GM12878 (cell line): Measurements from ENCODE around the gene B3GALT4. TPM values are rescaled to one million over a fixed set of nuclear protein-coding genes. Genes with fewer than 3 reads are reported as not detected.

Source experiments
- E2F8 ChIP-seq: fragments of 450-650 bp; IDR thresholded peaks from 2 replicates; pipeline ENCODE4 v1.6.1; 2018; ENCODE audit warnings: mild to moderate bottlenecking, low read depth, moderate library complexity; ENCODE audit not compliant: partially characterized antibody
- E4F1 ChIP-seq: fragments of 450-650 bp; IDR thresholded peaks from 2 replicates; pipeline ENCODE4 v1.6.1; 2018; ENCODE audit warnings: borderline replicate concordance, mild to moderate bottlenecking; ENCODE audit not compliant: partially characterized antibody
- SRF ChIP-seq, 2 experiments: IDR thresholded peaks; 2 replicates each; pipeline ENCODE4 v1.6.1; 2011; ENCODE audit warnings: low read depth in 2 of 2, low read length in 2 of 2, mild to moderate bottlenecking in 1 of 2, moderate library complexity in 1 of 2
- ZNF384 ChIP-seq: IDR thresholded peaks from 2 replicates; pipeline ENCODE4 v1.6.1; 2012; ENCODE audit warnings: low read depth, mild to moderate bottlenecking, low read length, improper control_type of control experiment, borderline replicate concordance
- ZSCAN29 ChIP-seq: fragments of 450-650 bp; IDR thresholded peaks from 2 replicates; pipeline ENCODE4 v1.6.1; 2017; ENCODE audit warnings: mild to moderate bottlenecking, moderate library complexity
- polyA plus RNA-seq, 11 experiments: library from polyadenylated mRNA; depleted of rRNA in 4 of 11; unstranded in 6 of 11; stranded (reverse) in 5 of 11; fragments of >200 nt; fragmentation: Nextera tagmentation in 4 of 11; fragmentation: Illumina TruSeq in 1 of 11; extraction: Ambion mirVana in 4 of 11; extraction: Trizol in 1 of 11; gene quantifications; 1 replicate in 1 of 11; 2 replicates in 10 of 11; pipeline versions ENCODE4 v1.2.1 to v1.2.3, GENCODE V29; 2011 to 2016; ENCODE audit warnings: inconsistent platforms in 2 of 11, missing spikeins in 2 of 11, low read depth in 1 of 11
- total RNA-seq, 4 experiments: library from RNA; depleted of rRNA in 3 of 4; stranded (reverse); fragments of >200 nt in 3 of 4; fragmentation: Illumina TruSeq in 1 of 4; extraction: Trizol in 1 of 4; gene quantifications; 2 replicates each; pipeline versions ENCODE4 v1.2.1 to v1.2.3, GENCODE V29; 2013 to 2021
- TF ChIP-seq, protein P1 (sequence below): IDR thresholded peaks from 2 replicates; pipeline ENCODE4 v1.6.1; 2011; ENCODE audit warnings: borderline replicate concordance, low read depth, mild to moderate bottlenecking, moderate library complexity, low read length; ENCODE audit not compliant: insufficient read depth, poor library complexity, severe bottlenecking
- TF ChIP-seq, protein P2 (sequence below): IDR thresholded peaks from 2 replicates; pipeline ENCODE4 v1.6.1; 2012; ENCODE audit warnings: low read depth, low read length, improper control_type of control experiment
- TF ChIP-seq, protein P3 (sequence below): IDR thresholded peaks from 2 replicates; pipeline ENCODE4 v1.6.1; 2012; ENCODE audit warnings: mild to moderate bottlenecking, low read depth, low read length
- TF ChIP-seq, protein P4 (sequence below): fragments of 150-350 bp; IDR thresholded peaks from 2 replicates; pipeline ENCODE4 v1.6.1; 2014; ENCODE audit warnings: mild to moderate bottlenecking, low read depth, low read length
- TF ChIP-seq, protein P5 (sequence below): IDR thresholded peaks from 2 replicates; pipeline ENCODE4 v1.6.1; 2011; ENCODE audit warnings: borderline replicate concordance, low read depth, mild to moderate bottlenecking, moderate library complexity, mixed read lengths, low read length; ENCODE audit not compliant: insufficient read depth; ENCODE audit errors: extremely low read length

Gene B3GALT4
- total and polyA plus RNA-seq, 10 of the 15 experiments (the other 5 are each of a cell fraction or from before 2014, with no cell fraction given): 0.27 to 8.2 (median 2.6) TPM

GRCh38 chr6:33299237-33299944 is 22.5 kb downstream of the B3GALT4 start (continued):
- TF ChIP-seq, protein P1, sequence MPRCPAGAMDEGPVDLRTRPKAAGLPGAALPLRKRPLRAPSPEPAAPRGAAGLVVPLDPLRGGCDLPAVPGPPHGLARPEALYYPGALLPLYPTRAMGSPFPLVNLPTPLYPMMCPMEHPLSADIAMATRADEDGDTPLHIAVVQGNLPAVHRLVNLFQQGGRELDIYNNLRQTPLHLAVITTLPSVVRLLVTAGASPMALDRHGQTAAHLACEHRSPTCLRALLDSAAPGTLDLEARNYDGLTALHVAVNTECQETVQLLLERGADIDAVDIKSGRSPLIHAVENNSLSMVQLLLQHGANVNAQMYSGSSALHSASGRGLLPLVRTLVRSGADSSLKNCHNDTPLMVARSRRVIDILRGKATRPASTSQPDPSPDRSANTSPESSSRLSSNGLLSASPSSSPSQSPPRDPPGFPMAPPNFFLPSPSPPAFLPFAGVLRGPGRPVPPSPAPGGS: peak; percentile 92
- TF ChIP-seq, protein P2, sequence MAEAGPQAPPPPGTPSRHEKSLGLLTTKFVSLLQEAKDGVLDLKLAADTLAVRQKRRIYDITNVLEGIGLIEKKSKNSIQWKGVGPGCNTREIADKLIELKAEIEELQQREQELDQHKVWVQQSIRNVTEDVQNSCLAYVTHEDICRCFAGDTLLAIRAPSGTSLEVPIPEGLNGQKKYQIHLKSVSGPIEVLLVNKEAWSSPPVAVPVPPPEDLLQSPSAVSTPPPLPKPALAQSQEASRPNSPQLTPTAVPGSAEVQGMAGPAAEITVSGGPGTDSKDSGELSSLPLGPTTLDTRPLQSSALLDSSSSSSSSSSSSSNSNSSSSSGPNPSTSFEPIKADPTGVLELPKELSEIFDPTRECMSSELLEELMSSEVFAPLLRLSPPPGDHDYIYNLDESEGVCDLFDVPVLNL: peak; percentile 43; the same call in 1 of the 2 replicates
- TF ChIP-seq, protein P3, sequence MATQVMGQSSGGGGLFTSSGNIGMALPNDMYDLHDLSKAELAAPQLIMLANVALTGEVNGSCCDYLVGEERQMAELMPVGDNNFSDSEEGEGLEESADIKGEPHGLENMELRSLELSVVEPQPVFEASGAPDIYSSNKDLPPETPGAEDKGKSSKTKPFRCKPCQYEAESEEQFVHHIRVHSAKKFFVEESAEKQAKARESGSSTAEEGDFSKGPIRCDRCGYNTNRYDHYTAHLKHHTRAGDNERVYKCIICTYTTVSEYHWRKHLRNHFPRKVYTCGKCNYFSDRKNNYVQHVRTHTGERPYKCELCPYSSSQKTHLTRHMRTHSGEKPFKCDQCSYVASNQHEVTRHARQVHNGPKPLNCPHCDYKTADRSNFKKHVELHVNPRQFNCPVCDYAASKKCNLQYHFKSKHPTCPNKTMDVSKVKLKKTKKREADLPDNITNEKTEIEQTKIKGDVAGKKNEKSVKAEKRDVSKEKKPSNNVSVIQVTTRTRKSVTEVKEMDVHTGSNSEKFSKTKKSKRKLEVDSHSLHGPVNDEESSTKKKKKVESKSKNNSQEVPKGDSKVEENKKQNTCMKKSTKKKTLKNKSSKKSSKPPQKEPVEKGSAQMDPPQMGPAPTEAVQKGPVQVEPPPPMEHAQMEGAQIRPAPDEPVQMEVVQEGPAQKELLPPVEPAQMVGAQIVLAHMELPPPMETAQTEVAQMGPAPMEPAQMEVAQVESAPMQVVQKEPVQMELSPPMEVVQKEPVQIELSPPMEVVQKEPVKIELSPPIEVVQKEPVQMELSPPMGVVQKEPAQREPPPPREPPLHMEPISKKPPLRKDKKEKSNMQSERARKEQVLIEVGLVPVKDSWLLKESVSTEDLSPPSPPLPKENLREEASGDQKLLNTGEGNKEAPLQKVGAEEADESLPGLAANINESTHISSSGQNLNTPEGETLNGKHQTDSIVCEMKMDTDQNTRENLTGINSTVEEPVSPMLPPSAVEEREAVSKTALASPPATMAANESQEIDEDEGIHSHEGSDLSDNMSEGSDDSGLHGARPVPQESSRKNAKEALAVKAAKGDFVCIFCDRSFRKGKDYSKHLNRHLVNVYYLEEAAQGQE: no peak
- TF ChIP-seq, protein P4, sequence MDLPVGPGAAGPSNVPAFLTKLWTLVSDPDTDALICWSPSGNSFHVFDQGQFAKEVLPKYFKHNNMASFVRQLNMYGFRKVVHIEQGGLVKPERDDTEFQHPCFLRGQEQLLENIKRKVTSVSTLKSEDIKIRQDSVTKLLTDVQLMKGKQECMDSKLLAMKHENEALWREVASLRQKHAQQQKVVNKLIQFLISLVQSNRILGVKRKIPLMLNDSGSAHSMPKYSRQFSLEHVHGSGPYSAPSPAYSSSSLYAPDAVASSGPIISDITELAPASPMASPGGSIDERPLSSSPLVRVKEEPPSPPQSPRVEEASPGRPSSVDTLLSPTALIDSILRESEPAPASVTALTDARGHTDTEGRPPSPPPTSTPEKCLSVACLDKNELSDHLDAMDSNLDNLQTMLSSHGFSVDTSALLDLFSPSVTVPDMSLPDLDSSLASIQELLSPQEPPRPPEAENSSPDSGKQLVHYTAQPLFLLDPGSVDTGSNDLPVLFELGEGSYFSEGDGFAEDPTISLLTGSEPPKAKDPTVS: no peak
- TF ChIP-seq E4F1 (peak; percentile 68), ZSCAN29 (peak; percentile 57; the same call in 1 of the 2 replicates), ZNF384 (no peak), E2F8 (peak; percentile 91), SRF (IDR thresholded peaks at IDR 0.05; ENCODE audit: low read depth in 2 of 2, low read length in 2 of 2) (peak; percentile 59 to 89)
- TF ChIP-seq, protein P5, sequence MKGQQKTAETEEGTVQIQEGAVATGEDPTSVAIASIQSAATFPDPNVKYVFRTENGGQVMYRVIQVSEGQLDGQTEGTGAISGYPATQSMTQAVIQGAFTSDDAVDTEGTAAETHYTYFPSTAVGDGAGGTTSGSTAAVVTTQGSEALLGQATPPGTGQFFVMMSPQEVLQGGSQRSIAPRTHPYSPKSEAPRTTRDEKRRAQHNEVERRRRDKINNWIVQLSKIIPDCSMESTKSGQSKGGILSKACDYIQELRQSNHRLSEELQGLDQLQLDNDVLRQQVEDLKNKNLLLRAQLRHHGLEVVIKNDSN: no peak
